Measurements from ENCODE around the gene IFNA6.
A peak's percentile ranks its signal among the peaks of the same experiment; 100 is the strongest.

IFNA6 gene

GRCh38 chr9:21331676-21332402 lies 18.8 kb downstream of the IFNA6 start:
- no peak for DNase-seq (ENCODE audit: low spot score)

GRCh38 chr9:21326526-21327139 lies 24.1 kb downstream of the IFNA6 start:
- peak; percentile 18 for DNase-seq (ENCODE audit: low spot score)

GRCh38 chr9:21324047-21324446 lies 26.6 kb downstream of the IFNA6 start:
- DNase-seq (ENCODE audit: low spot score) = no peak

GRCh38 chr9:21322911-21323461 lies 27.7 kb downstream of the IFNA6 start:
- DNase-seq (ENCODE audit: low spot score) = no peak

GRCh38 chr9:21320465-21320864 lies 30.2 kb downstream of the IFNA6 start:
- no peak for DNase-seq (ENCODE audit: low spot score)

- DNase-seq (ENCODE audit: low spot score) = peak; percentile 37
Measured at GRCh38 chr9:21317956-21318923, 32.4 kb downstream of the IFNA6 start.

- no peak for DNase-seq (ENCODE audit: low spot score)
Measured at GRCh38 chr9:21316860-21317259, 33.8 kb downstream of the IFNA6 start.

- no peak for DNase-seq (ENCODE audit: low spot score)
Measured at GRCh38 chr9:21316032-21316842, 34.5 kb downstream of the IFNA6 start.

- no peak for DNase-seq (ENCODE audit: low spot score)
Measured at GRCh38 chr9:21314152-21314551, 36.5 kb downstream of the IFNA6 start.

- DNase-seq (ENCODE audit: low spot score) = no peak
Measured at GRCh38 chr9:21311889-21312288, 38.8 kb downstream of the IFNA6 start.

GRCh38 chr9:21305213-21305612 lies 45.5 kb downstream of the IFNA6 start, which contains the start of gene IFNA5:
Gene IFNA5, minus strand, starts transcription at chr9:21305313. Its CDS starts 57 bp downstream, at chr9:21305256.
- no peak for DNase-seq (ENCODE audit: low spot score)
